AG09319 (cell line): ENCODE results near the gene MARS1.

Experiments used
- DNase-seq: peaks from one replicate; pipeline ENCODE4 v3.0.0-alpha.2; 2010; ENCODE audit warnings: low read depth; ENCODE audit errors: extremely low read depth
- TF ChIP-seq, protein P1 (sequence below): IDR thresholded peaks from 2 replicates; pipeline ENCODE4 v1.5.1; 2011; ENCODE audit warnings: low read depth, mild to moderate bottlenecking, inconsistent platforms, low read length, moderate library complexity

The MARS1 gene

DNA sequence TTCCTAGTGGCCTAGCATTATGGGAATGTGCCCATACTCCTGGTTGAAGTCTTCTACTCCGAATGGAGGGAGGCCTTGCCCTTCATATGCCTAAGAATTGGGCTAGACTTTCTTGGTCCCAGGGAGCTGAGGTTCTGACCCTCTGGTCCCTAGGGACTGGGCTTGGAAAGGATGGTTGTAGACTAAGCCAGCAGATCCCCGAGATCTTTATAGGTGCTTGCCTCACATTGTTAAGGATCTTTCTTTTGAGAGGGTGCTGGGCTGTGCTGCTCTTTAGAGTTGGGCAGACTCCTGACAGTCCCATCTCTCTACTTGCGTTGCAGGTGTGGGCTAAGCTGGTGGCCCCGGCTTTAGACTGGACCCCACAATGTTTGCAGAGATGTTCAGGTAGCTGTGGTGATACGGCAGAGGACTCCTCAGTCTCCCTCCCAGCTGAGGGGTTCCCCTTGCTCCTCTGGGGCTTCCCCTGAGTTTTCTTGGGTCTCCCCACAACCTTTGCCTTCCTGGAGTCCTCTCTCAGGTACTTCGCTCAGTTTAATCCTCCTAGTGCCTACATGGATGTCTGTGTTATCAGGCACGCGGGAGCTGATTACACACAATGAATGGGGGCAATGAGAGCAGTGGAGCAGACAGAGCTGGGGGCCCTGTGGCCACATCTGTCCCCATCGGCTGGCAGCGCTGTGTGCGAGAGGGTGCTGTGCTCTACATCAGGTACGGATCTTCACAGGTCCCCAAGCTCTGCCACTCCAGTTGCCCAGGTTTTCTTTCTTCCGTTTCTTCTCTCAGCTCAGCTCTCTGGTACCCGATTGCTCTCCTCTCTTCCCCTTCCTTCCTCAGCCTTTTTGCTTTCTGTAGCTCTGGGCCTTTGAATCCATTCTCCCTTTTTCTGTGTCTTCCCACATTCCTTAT lies 36.1 kb downstream of the MARS1 start:
- DNase-seq: no peak
- TF ChIP-seq, protein P1, sequence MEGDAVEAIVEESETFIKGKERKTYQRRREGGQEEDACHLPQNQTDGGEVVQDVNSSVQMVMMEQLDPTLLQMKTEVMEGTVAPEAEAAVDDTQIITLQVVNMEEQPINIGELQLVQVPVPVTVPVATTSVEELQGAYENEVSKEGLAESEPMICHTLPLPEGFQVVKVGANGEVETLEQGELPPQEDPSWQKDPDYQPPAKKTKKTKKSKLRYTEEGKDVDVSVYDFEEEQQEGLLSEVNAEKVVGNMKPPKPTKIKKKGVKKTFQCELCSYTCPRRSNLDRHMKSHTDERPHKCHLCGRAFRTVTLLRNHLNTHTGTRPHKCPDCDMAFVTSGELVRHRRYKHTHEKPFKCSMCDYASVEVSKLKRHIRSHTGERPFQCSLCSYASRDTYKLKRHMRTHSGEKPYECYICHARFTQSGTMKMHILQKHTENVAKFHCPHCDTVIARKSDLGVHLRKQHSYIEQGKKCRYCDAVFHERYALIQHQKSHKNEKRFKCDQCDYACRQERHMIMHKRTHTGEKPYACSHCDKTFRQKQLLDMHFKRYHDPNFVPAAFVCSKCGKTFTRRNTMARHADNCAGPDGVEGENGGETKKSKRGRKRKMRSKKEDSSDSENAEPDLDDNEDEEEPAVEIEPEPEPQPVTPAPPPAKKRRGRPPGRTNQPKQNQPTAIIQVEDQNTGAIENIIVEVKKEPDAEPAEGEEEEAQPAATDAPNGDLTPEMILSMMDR: no peak

DNA sequence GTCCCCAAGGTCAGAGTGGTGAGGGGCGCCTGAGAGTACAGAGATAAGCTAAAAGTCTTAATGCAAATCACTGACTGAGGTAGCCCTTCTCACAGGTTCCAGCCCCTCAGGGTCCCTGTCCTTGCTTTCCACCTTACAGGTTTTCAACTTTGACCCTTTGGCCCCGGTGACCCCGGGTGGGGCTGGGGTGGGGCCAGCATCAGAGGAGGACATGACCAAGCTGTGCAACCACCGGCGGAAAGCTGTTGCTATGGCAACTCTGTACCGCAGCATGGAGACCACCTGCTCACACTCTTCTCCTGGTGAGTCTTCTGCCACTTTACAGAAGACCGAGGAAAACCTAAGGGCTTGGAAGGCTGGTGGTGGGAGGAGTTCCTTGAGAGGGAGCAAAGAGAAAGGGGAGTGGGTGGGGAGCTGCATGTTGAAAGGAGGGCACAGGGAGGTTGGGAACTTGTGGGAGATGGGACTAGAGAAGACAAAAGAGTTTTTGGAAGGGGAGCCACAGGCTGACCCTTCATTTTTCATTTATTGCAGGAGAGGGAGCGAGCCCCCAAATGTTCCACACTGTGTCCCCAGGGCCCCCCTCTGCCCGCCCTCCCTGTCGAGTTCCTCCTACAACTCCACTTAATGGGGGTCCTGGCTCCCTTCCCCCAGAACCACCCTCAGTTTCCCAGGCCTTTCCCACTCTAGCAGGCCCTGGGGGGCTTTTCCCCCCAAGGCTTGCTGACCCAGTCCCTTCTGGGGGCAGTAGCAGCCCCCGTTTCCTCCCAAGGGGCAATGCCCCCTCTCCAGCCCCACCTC lies 37.1 kb downstream of the MARS1 start:
- TF ChIP-seq, protein P1: no peak
- DNase-seq: no peak

DNA sequence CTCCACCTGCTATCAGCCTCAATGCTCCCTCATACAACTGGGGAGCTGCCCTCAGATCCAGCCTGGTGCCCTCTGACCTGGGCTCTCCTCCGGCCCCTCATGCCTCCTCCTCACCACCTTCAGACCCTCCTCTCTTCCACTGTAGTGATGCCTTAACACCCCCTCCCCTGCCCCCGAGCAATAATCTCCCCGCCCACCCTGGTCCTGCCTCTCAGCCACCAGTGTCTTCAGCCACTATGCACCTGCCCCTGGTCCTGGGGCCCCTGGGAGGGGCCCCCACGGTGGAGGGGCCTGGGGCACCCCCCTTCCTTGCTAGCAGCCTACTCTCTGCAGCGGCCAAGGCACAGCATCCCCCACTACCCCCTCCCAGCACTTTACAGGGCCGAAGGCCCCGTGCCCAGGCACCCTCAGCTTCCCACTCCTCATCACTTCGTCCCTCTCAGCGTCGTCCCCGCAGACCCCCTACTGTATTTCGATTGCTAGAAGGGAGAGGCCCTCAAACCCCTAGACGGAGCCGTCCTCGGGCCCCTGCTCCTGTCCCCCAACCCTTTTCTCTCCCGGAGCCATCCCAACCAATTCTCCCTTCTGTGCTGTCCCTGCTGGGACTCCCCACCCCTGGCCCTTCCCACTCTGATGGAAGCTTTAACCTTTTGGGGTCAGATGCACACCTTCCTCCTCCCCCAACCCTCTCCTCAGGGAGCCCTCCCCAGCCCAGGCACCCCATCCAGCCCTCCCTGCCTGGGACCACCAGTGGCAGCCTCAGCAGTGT lies 37.9 kb downstream of the MARS1 start:
- TF ChIP-seq, protein P1: no peak

DNA sequence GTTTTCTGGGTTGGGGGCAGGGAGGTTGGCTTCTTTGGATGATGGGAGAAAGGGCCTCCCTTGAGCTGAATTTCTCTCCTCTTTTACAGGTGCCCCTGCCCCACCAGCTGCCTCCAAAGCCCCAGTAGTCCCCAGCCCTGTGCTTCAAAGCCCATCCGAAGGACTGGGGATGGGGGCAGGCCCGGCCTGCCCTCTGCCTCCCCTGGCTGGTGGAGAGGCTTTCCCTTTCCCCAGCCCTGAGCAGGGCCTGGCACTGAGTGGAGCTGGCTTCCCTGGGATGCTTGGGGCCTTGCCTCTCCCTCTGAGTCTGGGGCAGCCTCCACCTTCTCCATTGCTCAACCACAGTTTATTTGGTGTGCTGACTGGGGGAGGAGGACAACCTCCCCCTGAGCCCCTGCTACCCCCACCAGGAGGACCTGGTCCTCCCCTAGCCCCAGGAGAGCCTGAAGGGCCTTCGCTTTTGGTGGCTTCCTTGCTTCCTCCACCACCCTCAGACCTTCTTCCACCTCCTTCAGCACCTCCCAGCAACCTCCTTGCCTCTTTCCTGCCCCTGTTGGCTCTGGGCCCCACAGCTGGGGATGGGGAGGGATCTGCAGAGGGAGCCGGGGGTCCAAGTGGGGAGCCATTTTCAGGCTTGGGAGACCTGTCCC lies 38.7 kb downstream of the MARS1 start:
- no peak for DNase-seq
- TF ChIP-seq, protein P1: no peak

More for the DNA sequence above, 37.9 kb downstream of the MARS1 start:
- DNase-seq: no peak

DNA sequence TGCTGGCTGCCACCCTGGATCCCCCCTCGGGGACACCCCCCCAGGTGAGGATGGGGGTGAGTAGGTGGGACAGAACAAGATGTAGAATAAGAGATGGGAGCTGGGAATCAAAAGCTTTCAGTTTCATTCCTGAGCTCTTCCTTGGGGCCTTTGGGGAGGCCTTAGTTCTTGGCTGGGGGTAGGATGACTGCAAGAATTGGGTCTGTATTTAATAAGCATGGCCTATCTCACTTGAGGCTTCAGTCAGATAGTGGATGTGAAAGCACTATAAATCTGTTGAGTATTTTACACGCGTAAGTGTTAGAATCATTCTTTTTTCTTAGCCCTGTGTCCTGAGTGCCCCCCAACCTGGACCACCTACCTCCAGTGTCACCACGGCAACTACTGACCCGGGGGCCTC lies 39.3 kb downstream of the MARS1 start:
- DNase-seq: no peak
- TF ChIP-seq, protein P1: no peak

DNA sequence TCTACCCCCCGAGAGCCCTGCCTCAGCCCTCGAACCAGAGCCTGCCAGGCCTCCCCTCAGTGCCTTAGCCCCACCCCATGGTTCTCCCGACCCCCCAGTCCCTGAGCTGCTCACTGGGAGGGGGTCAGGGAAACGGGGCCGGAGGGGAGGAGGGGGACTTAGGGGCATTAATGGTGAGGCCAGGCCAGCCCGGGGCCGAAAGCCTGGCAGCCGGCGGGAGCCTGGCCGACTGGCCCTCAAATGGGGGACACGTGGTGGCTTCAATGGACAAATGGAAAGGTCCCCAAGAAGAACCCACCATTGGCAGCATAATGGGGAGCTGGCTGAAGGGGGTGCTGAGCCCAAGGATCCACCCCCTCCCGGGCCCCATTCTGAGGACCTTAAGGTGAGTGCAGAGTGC lies 40.3 kb downstream of the MARS1 start:
- no peak for DNase-seq
- TF ChIP-seq, protein P1: no peak
